Breast epithelium (tissue), 4 donors: Measurements from ENCODE around the gene NAV2. TPM values are rescaled to one million over a fixed set of nuclear protein-coding genes. Genes with fewer than 3 reads are reported as not detected.
A peak's percentile ranks its signal among the peaks of the same experiment; 100 is the strongest.

Experiments used
- DNase-seq, 2 donors: peaks; one replicate each; pipeline ENCODE4 v3.0.0-alpha.2; 2019; ENCODE audit warnings: low spot score in 2 of 2
- H3K27ac ChIP-seq, 2 donors: fragments of 200-600 bp; sonication (generic) in 1 of 2; one replicate each; pipeline ENCODE4 v1.5.1; 2016 to 2019; ENCODE audit warnings: mild to moderate bottlenecking in 1 of 2
- H3K27me3 ChIP-seq, 2 donors: fragments of 200-600 bp; sonication (generic) in 1 of 2; one replicate each; pipeline versions ENCODE4 v1.5.1 to v1.6.0; 2017 to 2019; ENCODE audit warnings: control low read depth in 1 of 2, mild to moderate bottlenecking in 1 of 2
- H3K36me3 ChIP-seq: fragments of 200-600 bp; one replicate; pipeline ENCODE4 v1.5.1; 2019
- H3K4me1 ChIP-seq, 2 donors: fragments of 200-600 bp; sonication (generic); one replicate each; pipeline ENCODE4 v1.5.1; 2016 to 2019; ENCODE audit warnings: control low read depth in 1 of 2
- H3K4me3 ChIP-seq, 3 donors: fragments of 200-600 bp; sonication (generic); 1 replicate in 2 of 3; 2 replicates in 1 of 3; pipeline ENCODE4 v1.5.1; 2016 to 2019; ENCODE audit warnings: mild to moderate bottlenecking in 3 of 3, moderate library complexity in 2 of 3
- H3K9me3 ChIP-seq, 2 donors: fragments of 200-600 bp; sonication (generic) in 1 of 2; one replicate each; pipeline ENCODE4 v1.5.1; 2016 to 2019; ENCODE audit warnings: control low read depth in 1 of 2
- CTCF ChIP-seq, 3 donors: fragments of 450-650 bp; IDR thresholded peaks; one replicate each; pipeline ENCODE4 v1.5.1; 2016 to 2017; ENCODE audit warnings: antibody characterized with exemption in 3 of 3, mild to moderate bottlenecking in 3 of 3, moderate library complexity in 3 of 3
- POLR2A ChIP-seq: fragments of 450-650 bp; IDR thresholded peaks from one replicate; pipeline ENCODE4 v1.6.1; 2016; ENCODE audit warnings: antibody characterized with exemption, mild to moderate bottlenecking, moderate library complexity
- POLR2AphosphoS5 ChIP-seq, 3 donors: sonication (generic); formaldehyde crosslinking; IDR thresholded peaks; one replicate each; pipeline ENCODE4 v1.6.1; 2017; ENCODE audit warnings: antibody characterized with exemption in 3 of 3
- intact Hi-C: fragments of 100-400 bp; cut with DNase I; formaldehyde crosslinking; loops from one replicate; pipeline ENCODE4 v1.15.1; 2023; ENCODE audit warnings: low total_unique reads
- total RNA-seq, 3 donors: library from RNA; depleted of rRNA; stranded (reverse); fragments of >200 nt; gene quantifications; one replicate each; pipeline ENCODE4 v1.1.0, GENCODE V29; 2016

NAV2 gene
- total RNA-seq, 3 donors from 2014 or later, result 28.2 to 61.8 (median 31.4) TPM

- no peaks in the 10 kb centered on the region for H3K36me3 ChIP-seq
- H3K4me3 ChIP-seq, result no peak overlapping the region
- TF ChIP-seq POLR2A (no peak), POLR2AphosphoS5 (IDR thresholded peaks at IDR 0.05) (no peak), CTCF (IDR thresholded peaks at IDR 0.05) (no peak)
- no peaks in the 10 kb centered on the region for H3K9me3 ChIP-seq
- H3K27me3 ChIP-seq, result no peaks in the 10 kb centered on the region
- no peak for DNase-seq
- no peak overlapping the region for H3K27ac ChIP-seq
- H3K4me1 ChIP-seq, result peaks cover 0 to 4% of the 10 kb centered on the region in 2 donors
- intact Hi-C loops, result no loop called here
These were observed 16.5 kb downstream of the NAV2 start for GRCh38 chr11:19729141-19729540.

GRCh38 chr11:19730373-19730772, 17.7 kb downstream of the NAV2 start:
- no peaks in the 10 kb centered on the region for H3K4me1 ChIP-seq
- H3K4me3 ChIP-seq, result no peak overlapping the region
- no peaks in the 10 kb centered on the region for H3K9me3 ChIP-seq
- TF ChIP-seq CTCF (IDR thresholded peaks at IDR 0.05) (no peak), POLR2A (no peak), POLR2AphosphoS5 (IDR thresholded peaks at IDR 0.05) (no peak)
- no peaks in the 10 kb centered on the region for H3K36me3 ChIP-seq
- intact Hi-C loops, result no loop called here
- no peak for DNase-seq
- H3K27ac ChIP-seq, result peak overlapping the region; percentile 21 to 34
- no peaks in the 10 kb centered on the region for H3K27me3 ChIP-seq

GRCh38 chr11:19734171-19734570, 21.5 kb downstream of the NAV2 start:
- H3K27ac ChIP-seq, result no peak overlapping the region
- no peak for DNase-seq
- no peaks in the 10 kb centered on the region for H3K27me3 ChIP-seq
- intact Hi-C loops, result no loop called here
- no peaks in the 10 kb centered on the region for H3K9me3 ChIP-seq
- no peaks in the 10 kb centered on the region for H3K4me1 ChIP-seq
- H3K36me3 ChIP-seq, result no peaks in the 10 kb centered on the region
- H3K4me3 ChIP-seq, result no peak overlapping the region
- no peak for TF ChIP-seq POLR2A
- no peak for TF ChIP-seq POLR2AphosphoS5 (IDR thresholded peaks at IDR 0.05)
- no peak for TF ChIP-seq CTCF (IDR thresholded peaks at IDR 0.05)

GRCh38 chr11:19735157-19735908, 22.7 kb downstream of the NAV2 start:
- H3K27me3 ChIP-seq, result no peaks in the 10 kb centered on the region
- no peak overlapping the region for H3K4me3 ChIP-seq
- TF ChIP-seq POLR2A, result no peak
- no peak for TF ChIP-seq POLR2AphosphoS5 (IDR thresholded peaks at IDR 0.05)
- TF ChIP-seq CTCF (IDR thresholded peaks at IDR 0.05), result no peak
- no peak overlapping the region for H3K27ac ChIP-seq
- intact Hi-C loops, result no loop called here
- no peak for DNase-seq
- no peaks in the 10 kb centered on the region for H3K4me1 ChIP-seq
- H3K36me3 ChIP-seq, result no peaks in the 10 kb centered on the region
- no peaks in the 10 kb centered on the region for H3K9me3 ChIP-seq

GRCh38 chr11:19735909-19736498, 23.4 kb downstream of the NAV2 start:
- TF ChIP-seq POLR2AphosphoS5 (IDR thresholded peaks at IDR 0.05), result no peak
- no peak for TF ChIP-seq CTCF (IDR thresholded peaks at IDR 0.05)
- no peak for TF ChIP-seq POLR2A
- H3K9me3 ChIP-seq, result no peaks in the 10 kb centered on the region
- DNase-seq, result no peak
- no peaks in the 10 kb centered on the region for H3K27me3 ChIP-seq
- H3K4me1 ChIP-seq, result no peaks in the 10 kb centered on the region
- no peaks in the 10 kb centered on the region for H3K36me3 ChIP-seq
- H3K27ac ChIP-seq, result no peak overlapping the region
- no peak overlapping the region for H3K4me3 ChIP-seq
- intact Hi-C loops, result no loop called here
